Loucy (cell line): ENCODE measurements around the gene CEPT1.

Experiments
- H2AFZ ChIP-seq: fragments of 200-600 bp; sonication (generic); 2 replicates; pipeline ENCODE4 v1.6.0; 2016; ENCODE audit warnings: antibody characterized with exemption, mild to moderate bottlenecking, low read length, moderate library complexity
- H3F3A ChIP-seq: fragments of 200-600 bp; 2 replicates; pipeline ENCODE4 v1.6.0; 2016; ENCODE audit warnings: antibody characterized with exemption, low read depth, mild to moderate bottlenecking
- H3K27me3 ChIP-seq: fragments of 200-600 bp; sonication (generic); 2 replicates; pipeline ENCODE4 v1.6.1; 2014; ENCODE audit warnings: low read length, mild to moderate bottlenecking; ENCODE audit not compliant: insufficient read depth, poor library complexity, severe bottlenecking
- H3K36me3 ChIP-seq: fragments of 200-600 bp; sonication (generic); 2 replicates; pipeline ENCODE4 v1.6.1; 2016; ENCODE audit warnings: low read length; ENCODE audit not compliant: insufficient read depth
- H3K4me1 ChIP-seq: fragments of 200-600 bp; sonication (generic); 2 replicates; pipeline ENCODE4 v1.5.1; 2014; ENCODE audit warnings: low read length, mild to moderate bottlenecking; ENCODE audit not compliant: insufficient read depth, poor library complexity, severe bottlenecking
- H3K4me2 ChIP-seq: fragments of 200-600 bp; sonication (generic); 2 replicates; pipeline ENCODE4 v1.6.0; 2014; ENCODE audit warnings: antibody characterized with exemption, low read length, low read depth, mild to moderate bottlenecking; ENCODE audit not compliant: poor library complexity, severe bottlenecking
- H3K4me3 ChIP-seq: fragments of 200-600 bp; sonication (generic); 2 replicates; pipeline ENCODE4 v1.5.1; 2014; ENCODE audit warnings: low read length, mild to moderate bottlenecking, mixed read lengths; ENCODE audit not compliant: poor library complexity, severe bottlenecking
- H3K79me2 ChIP-seq: fragments of 200-600 bp; sonication (generic); 2 replicates; pipeline ENCODE4 v1.6.1; 2014; ENCODE audit warnings: low read length; ENCODE audit not compliant: insufficient read depth
- H3K9ac ChIP-seq: fragments of 200-600 bp; sonication (generic); 2 replicates; pipeline ENCODE4 v1.6.0; 2014; ENCODE audit warnings: mild to moderate bottlenecking, low read depth, low read length, moderate library complexity; ENCODE audit not compliant: poor library complexity, severe bottlenecking
- H3K9me2 ChIP-seq: fragments of 200-600 bp; sonication (generic); replicated peaks from 2 replicates; pipeline ENCODE4 v1.6.1; 2016; ENCODE audit warnings: low read depth, low read length, mixed read lengths
- H3K9me3 ChIP-seq: fragments of 200-600 bp; sonication (generic); 2 replicates; pipeline ENCODE4 v1.6.1; 2014; ENCODE audit warnings: mild to moderate bottlenecking, antibody characterized with exemption, low read length, low read depth; ENCODE audit not compliant: insufficient read depth
- H4K20me1 ChIP-seq: fragments of 200-600 bp; sonication (generic); 2 replicates; pipeline ENCODE4 v1.6.0; 2014; ENCODE audit warnings: antibody characterized with exemption, low read length, mild to moderate bottlenecking; ENCODE audit not compliant: insufficient read depth, poor library complexity, severe bottlenecking
- EZH2phosphoT487 ChIP-seq: fragments of 200-600 bp; IDR thresholded peaks from 2 replicates; pipeline ENCODE4 v1.6.1; 2018; ENCODE audit warnings: antibody characterized with exemption, mild to moderate bottlenecking, moderate library complexity, borderline replicate concordance
- TF ChIP-seq, protein P1 (sequence below): fragments of 200-600 bp; sonication (generic); conservative IDR thresholded peaks from 2 replicates; pipeline ENCODE4 v1.5.1; 2014; ENCODE audit warnings: mild to moderate bottlenecking, antibody characterized with exemption, low read length

The CEPT1 gene

DNA sequence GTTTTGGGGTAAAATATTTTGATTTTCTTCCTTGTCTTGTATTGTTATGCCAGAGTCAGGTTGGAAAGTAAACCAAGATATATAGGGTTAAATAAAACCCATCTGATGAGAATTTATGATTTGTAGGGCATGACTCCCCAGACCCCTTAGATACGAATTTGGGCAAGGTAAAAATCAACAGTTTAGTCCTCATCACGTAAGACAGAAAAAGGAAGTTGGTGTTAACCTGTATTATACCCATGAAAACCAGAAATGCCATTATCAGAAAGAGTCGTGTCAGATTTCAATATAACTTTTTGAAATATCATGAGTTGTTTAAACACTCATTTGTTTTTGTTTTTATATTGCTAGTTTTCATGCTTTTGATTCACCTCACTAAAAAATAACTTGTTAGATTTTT lies 11.8 kb downstream of the CEPT1 start:
- no peaks in the 10 kb centered on the region for H3K27me3 ChIP-seq
- TF ChIP-seq, protein P1, sequence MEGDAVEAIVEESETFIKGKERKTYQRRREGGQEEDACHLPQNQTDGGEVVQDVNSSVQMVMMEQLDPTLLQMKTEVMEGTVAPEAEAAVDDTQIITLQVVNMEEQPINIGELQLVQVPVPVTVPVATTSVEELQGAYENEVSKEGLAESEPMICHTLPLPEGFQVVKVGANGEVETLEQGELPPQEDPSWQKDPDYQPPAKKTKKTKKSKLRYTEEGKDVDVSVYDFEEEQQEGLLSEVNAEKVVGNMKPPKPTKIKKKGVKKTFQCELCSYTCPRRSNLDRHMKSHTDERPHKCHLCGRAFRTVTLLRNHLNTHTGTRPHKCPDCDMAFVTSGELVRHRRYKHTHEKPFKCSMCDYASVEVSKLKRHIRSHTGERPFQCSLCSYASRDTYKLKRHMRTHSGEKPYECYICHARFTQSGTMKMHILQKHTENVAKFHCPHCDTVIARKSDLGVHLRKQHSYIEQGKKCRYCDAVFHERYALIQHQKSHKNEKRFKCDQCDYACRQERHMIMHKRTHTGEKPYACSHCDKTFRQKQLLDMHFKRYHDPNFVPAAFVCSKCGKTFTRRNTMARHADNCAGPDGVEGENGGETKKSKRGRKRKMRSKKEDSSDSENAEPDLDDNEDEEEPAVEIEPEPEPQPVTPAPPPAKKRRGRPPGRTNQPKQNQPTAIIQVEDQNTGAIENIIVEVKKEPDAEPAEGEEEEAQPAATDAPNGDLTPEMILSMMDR, result no peak
- TF ChIP-seq EZH2phosphoT487, result no peak
- H4K20me1 ChIP-seq, result peaks cover 72% of the 10 kb centered on the region
- H3K9ac ChIP-seq, result peak overlapping the region; percentile 19
- H3K4me2 ChIP-seq, result peak overlapping the region; percentile 63
- no peaks in the 10 kb centered on the region for H3K9me3 ChIP-seq
- no peaks in the 10 kb centered on the region for H3K9me2 ChIP-seq
- H3K4me1 ChIP-seq, result peaks cover 62% of the 10 kb centered on the region
- H3K79me2 ChIP-seq, result peaks cover 98% of the 10 kb centered on the region
- H3F3A ChIP-seq, result no peaks in the 10 kb centered on the region
- H2AFZ ChIP-seq, result no peak overlapping the region
- peaks cover 61% of the 10 kb centered on the region for H3K36me3 ChIP-seq
- H3K4me3 ChIP-seq, result peak overlapping the region; percentile 48

DNA sequence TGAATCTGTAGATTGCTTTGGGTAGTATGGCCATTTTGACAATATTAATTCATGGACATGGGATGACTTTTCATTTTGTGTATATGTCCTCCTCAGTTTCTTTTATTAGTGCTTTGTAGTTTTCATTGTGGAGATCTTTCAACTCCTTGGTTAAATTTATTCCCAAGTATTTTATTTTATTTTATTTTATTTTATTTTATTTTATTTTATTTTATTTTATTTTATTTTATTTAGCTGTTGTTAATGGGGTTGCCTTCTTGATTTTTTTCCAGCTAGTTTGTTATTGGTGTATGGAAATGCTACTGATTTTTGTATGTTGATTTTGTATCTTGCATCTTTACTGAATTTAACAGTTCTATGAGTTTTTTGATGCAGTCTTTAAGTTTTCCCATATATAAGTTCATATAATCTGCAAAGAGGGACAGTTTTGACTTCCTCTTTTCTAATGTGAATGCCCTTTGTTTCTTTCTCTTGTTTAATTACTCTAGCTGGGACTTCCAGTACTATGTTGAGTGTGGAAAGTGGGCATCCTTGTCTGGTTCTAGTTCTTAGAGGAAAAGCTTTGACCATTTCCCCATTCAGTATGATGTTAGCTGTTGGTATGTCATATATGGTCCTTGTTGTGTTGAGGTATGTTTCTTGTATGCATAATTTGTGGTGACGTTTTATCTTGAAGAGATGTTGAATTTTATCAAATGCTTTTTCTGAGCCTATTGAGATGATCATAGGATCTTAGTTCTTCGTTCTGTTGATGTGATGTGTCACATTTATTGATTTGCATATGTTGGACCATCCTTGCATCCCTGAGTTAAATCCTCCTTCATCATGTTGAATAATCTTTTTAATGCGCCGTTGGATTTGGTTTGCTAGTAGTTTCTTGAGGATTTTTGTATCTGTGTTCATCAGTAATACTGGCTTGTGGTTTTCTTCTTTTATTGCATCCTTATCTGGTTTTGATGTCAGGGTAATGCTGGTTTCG lies 14.3 kb downstream of the CEPT1 start:
- peaks cover 47% of the 10 kb centered on the region for H4K20me1 ChIP-seq
- H3K27me3 ChIP-seq, result no peaks in the 10 kb centered on the region
- peaks cover 52% of the 10 kb centered on the region for H3K36me3 ChIP-seq
- H3K4me3 ChIP-seq, result peak overlapping the region; percentile 23
- H3K9me3 ChIP-seq, result no peaks in the 10 kb centered on the region
- H3K4me2 ChIP-seq, result peak overlapping the region; percentile 56
- peaks cover 39% of the 10 kb centered on the region for H3K4me1 ChIP-seq
- no peaks in the 10 kb centered on the region for H3F3A ChIP-seq
- no peak overlapping the region for H3K9ac ChIP-seq
- H3K79me2 ChIP-seq, result peaks cover 91% of the 10 kb centered on the region
- no peak overlapping the region for H2AFZ ChIP-seq
- no peaks in the 10 kb centered on the region for H3K9me2 ChIP-seq
- TF ChIP-seq, protein P1, result no peak
- no peak for TF ChIP-seq EZH2phosphoT487

DNA sequence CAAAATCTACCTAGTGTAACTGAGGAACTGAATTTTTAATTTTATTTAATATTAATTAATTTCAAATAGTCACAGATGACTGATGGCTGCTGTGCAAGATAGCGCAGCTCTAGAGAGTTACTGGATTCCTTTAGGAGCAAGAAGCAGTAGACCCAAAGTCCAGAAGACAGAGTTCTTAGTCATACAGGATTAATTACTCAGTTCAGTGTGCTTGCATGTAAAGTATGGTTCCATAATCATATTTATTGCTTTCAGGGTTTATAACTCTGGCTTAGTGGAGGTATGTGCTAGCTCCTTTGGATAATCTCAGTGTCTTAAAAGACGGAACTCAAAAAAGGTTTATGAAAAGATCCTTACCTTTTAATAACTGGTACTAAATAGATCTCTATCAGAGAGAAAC lies 17.4 kb downstream of the CEPT1 start:
- H3K4me1 ChIP-seq, result peaks cover 17% of the 10 kb centered on the region
- H3K9me3 ChIP-seq, result no peaks in the 10 kb centered on the region
- peaks cover 55% of the 10 kb centered on the region for H3K36me3 ChIP-seq
- peaks cover 34% of the 10 kb centered on the region for H4K20me1 ChIP-seq
- H2AFZ ChIP-seq, result no peak overlapping the region
- peaks cover 75% of the 10 kb centered on the region for H3K79me2 ChIP-seq
- H3K9me2 ChIP-seq, result no peaks in the 10 kb centered on the region
- H3K9ac ChIP-seq, result no peak overlapping the region
- H3K4me3 ChIP-seq, result no peak overlapping the region
- no peaks in the 10 kb centered on the region for H3K27me3 ChIP-seq
- no peak overlapping the region for H3K4me2 ChIP-seq
- no peak for TF ChIP-seq EZH2phosphoT487
- TF ChIP-seq, protein P1, result no peak
- no peaks in the 10 kb centered on the region for H3F3A ChIP-seq
